ENCODE results near the gene GRK5.

- TF ChIP-seq CTCF (IDR thresholded peaks at IDR 0.05; ENCODE audit: low read depth, low read length) (no peak), EZH2phosphoT487 (IDR thresholded peaks at IDR 0.05; ENCODE audit: low read depth) (no peak)
Observed at GRCh38 chr10:119252051-119252465, 44.7 kb downstream of the GRK5 start.

Data from OCI-LY3 (cell line).